ENCODE measurements around the gene CDC20B.

CDC20B gene

DNA sequence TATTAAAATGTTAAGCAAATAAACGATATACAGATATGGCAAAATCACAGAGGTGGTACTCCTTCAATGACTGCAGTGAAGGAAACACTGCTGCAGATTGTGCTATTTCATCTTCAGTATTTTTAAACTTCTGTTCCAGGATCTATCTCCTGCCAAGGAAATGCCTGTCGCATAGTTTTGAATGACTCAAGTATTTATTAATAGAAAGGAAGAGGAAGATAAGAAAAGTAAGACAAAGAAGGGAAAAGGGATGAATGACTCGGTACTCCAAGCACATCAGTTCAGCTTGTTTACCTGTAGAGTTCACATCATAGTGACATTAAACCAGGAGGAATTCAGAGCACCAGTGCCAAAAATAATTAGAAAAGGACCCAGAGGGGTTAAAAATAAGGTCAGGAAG is 18.1 kb downstream of the CDC20B start (continued):
- TF ChIP-seq, protein P1, sequence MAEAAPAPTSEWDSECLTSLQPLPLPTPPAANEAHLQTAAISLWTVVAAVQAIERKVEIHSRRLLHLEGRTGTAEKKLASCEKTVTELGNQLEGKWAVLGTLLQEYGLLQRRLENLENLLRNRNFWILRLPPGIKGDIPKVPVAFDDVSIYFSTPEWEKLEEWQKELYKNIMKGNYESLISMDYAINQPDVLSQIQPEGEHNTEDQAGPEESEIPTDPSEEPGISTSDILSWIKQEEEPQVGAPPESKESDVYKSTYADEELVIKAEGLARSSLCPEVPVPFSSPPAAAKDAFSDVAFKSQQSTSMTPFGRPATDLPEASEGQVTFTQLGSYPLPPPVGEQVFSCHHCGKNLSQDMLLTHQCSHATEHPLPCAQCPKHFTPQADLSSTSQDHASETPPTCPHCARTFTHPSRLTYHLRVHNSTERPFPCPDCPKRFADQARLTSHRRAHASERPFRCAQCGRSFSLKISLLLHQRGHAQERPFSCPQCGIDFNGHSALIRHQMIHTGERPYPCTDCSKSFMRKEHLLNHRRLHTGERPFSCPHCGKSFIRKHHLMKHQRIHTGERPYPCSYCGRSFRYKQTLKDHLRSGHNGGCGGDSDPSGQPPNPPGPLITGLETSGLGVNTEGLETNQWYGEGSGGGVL (tag by site-specific recombination; IDR thresholded peaks at IDR 0.05), result no peak
- TF ChIP-seq ZNF76 (tag by site-specific recombination; IDR thresholded peaks at IDR 0.05; ENCODE audit: borderline replicate concordance, low read depth) (no peak), ZBTB7A (tag by site-specific recombination; IDR thresholded peaks at IDR 0.05; ENCODE audit: low read depth) (no peak), ZFP37 (tag by site-specific recombination; IDR thresholded peaks at IDR 0.05) (no peak)
- TF ChIP-seq, protein P2, sequence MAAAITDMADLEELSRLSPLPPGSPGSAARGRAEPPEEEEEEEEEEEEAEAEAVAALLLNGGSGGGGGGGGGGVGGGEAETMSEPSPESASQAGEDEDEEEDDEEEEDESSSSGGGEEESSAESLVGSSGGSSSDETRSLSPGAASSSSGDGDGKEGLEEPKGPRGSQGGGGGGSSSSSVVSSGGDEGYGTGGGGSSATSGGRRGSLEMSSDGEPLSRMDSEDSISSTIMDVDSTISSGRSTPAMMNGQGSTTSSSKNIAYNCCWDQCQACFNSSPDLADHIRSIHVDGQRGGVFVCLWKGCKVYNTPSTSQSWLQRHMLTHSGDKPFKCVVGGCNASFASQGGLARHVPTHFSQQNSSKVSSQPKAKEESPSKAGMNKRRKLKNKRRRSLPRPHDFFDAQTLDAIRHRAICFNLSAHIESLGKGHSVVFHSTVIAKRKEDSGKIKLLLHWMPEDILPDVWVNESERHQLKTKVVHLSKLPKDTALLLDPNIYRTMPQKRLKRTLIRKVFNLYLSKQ (tag by site-specific recombination; IDR thresholded peaks at IDR 0.05; ENCODE audit: borderline replicate concordance), result no peak

DNA sequence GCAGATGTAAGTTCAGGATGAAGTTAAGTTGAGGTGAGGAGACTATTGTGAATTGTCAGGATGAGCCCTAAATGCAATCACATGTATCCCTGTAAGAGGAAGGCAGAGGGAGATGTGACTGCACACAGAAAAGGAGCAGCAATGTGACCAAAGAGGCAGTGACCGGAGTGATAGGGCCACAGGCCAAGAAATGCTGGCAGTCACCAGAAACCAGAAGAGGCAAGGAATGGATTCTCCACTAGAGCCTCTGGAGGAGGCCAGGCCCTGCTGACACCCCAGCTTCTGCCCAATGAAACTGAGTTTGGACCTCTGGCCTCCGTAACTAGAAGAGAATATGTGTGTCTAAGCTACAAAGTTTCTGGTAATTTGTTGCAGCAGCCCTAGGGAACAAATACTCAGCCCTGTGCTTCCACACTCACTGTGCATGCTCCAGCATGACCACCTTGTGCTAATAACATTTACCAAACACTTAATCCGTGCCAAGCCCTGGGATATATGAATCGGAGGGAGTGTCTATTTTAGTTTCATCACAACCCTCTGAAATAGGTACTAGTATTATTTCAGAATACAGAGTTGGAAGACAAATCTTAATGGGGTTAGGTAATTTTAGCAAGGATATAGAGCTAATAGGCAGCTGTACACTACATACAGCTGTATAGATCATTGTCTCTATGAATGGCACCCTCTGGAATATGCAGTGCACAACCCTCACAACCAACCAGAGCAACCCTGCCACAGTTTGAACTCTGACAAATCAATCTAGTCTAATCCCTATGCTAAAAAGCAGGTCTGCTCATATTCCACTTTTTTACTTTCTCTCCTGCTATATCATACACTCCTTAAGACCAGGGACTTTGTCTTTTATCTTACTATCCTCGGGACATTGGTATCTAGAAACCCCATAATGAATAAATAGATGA is 20.8 kb downstream of the CDC20B start:
- Histone ChIP-seq H3K27ac (ENCODE audit: extremely low read depth, low read depth, low read length) (no peak overlapping the region), H3K9me3 (ENCODE audit: control insufficient read depth, insufficient read depth, low read depth, low read length) (no peaks in the 10 kb centered on the region), H3K36me3 (ENCODE audit: control insufficient read depth in 2 of 2, insufficient read depth in 1 of 2, low read length in 2 of 2) (no peaks in the 10 kb centered on the region), H3K4me1 (ENCODE audit: control insufficient read depth, insufficient read depth, low read length) (no peaks in the 10 kb centered on the region), H3K4me3 (ENCODE audit: low read depth, low read length) (no peak overlapping the region)
- CTCF ChIA-PET, result interaction anchor here (1.1 to 3.2 kb wide), 4 partner anchors 8 to 246 kb away, joined by 3 to 16 read pairs (median 7); partner anchors contain the start of gene GPX8
- POLR2A ChIA-PET, result no interaction called here
- no peak for TF ChIP-seq KLF7 (tag by site-specific recombination; IDR thresholded peaks at IDR 0.05; ENCODE audit: borderline replicate concordance)
- no peak for TF ChIP-seq ZNF624 (tag by site-specific recombination; IDR thresholded peaks at IDR 0.05)
- no peak for TF ChIP-seq REPIN1 (tag by site-specific recombination; IDR thresholded peaks at IDR 0.05; ENCODE audit: low read depth)
- TF ChIP-seq ZNF670 (tag by site-specific recombination; IDR thresholded peaks at IDR 0.05; ENCODE audit: low read depth), result no peak
- no peak for TF ChIP-seq ZNF843 (tag by site-specific recombination; IDR thresholded peaks at IDR 0.05)
- TF ChIP-seq ZNF660 (tag by site-specific recombination; IDR thresholded peaks at IDR 0.05), result no peak
- TF ChIP-seq ZNF549 (tag by site-specific recombination; IDR thresholded peaks at IDR 0.05), result no peak
- TF ChIP-seq ZSCAN23 (tag by site-specific recombination; IDR thresholded peaks at IDR 0.05), result no peak
- TF ChIP-seq ZNF175 (tag by site-specific recombination; IDR thresholded peaks at IDR 0.05), result no peak
- no peak for TF ChIP-seq ZNF585B (tag by site-specific recombination; IDR thresholded peaks at IDR 0.05)
- no peak for TF ChIP-seq GLIS1 (tag by site-specific recombination; IDR thresholded peaks at IDR 0.05)
- TF ChIP-seq, protein P3, sequence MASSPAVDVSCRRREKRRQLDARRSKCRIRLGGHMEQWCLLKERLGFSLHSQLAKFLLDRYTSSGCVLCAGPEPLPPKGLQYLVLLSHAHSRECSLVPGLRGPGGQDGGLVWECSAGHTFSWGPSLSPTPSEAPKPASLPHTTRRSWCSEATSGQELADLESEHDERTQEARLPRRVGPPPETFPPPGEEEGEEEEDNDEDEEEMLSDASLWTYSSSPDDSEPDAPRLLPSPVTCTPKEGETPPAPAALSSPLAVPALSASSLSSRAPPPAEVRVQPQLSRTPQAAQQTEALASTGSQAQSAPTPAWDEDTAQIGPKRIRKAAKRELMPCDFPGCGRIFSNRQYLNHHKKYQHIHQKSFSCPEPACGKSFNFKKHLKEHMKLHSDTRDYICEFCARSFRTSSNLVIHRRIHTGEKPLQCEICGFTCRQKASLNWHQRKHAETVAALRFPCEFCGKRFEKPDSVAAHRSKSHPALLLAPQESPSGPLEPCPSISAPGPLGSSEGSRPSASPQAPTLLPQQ (tag by site-specific recombination; IDR thresholded peaks at IDR 0.05), result no peak
- no peak for TF ChIP-seq ZNF121 (tag by site-specific recombination; IDR thresholded peaks at IDR 0.05)
- TF ChIP-seq, protein P4, sequence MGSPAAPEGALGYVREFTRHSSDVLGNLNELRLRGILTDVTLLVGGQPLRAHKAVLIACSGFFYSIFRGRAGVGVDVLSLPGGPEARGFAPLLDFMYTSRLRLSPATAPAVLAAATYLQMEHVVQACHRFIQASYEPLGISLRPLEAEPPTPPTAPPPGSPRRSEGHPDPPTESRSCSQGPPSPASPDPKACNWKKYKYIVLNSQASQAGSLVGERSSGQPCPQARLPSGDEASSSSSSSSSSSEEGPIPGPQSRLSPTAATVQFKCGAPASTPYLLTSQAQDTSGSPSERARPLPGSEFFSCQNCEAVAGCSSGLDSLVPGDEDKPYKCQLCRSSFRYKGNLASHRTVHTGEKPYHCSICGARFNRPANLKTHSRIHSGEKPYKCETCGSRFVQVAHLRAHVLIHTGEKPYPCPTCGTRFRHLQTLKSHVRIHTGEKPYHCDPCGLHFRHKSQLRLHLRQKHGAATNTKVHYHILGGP (tag by site-specific recombination; IDR thresholded peaks at IDR 0.05), result no peak
- TF ChIP-seq, protein P5, sequence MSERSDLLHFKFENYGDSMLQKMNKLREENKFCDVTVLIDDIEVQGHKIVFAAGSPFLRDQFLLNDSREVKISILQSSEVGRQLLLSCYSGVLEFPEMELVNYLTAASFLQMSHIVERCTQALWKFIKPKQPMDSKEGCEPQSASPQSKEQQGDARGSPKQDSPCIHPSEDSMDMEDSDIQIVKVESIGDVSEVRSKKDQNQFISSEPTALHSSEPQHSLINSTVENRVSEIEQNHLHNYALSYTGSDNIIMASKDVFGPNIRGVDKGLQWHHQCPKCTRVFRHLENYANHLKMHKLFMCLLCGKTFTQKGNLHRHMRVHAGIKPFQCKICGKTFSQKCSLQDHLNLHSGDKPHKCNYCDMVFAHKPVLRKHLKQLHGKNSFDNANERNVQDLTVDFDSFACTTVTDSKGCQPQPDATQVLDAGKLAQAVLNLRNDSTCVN (tag by site-specific recombination; optimal IDR thresholded peaks at IDR 0.05), result no peak
- TF ChIP-seq, protein P6, sequence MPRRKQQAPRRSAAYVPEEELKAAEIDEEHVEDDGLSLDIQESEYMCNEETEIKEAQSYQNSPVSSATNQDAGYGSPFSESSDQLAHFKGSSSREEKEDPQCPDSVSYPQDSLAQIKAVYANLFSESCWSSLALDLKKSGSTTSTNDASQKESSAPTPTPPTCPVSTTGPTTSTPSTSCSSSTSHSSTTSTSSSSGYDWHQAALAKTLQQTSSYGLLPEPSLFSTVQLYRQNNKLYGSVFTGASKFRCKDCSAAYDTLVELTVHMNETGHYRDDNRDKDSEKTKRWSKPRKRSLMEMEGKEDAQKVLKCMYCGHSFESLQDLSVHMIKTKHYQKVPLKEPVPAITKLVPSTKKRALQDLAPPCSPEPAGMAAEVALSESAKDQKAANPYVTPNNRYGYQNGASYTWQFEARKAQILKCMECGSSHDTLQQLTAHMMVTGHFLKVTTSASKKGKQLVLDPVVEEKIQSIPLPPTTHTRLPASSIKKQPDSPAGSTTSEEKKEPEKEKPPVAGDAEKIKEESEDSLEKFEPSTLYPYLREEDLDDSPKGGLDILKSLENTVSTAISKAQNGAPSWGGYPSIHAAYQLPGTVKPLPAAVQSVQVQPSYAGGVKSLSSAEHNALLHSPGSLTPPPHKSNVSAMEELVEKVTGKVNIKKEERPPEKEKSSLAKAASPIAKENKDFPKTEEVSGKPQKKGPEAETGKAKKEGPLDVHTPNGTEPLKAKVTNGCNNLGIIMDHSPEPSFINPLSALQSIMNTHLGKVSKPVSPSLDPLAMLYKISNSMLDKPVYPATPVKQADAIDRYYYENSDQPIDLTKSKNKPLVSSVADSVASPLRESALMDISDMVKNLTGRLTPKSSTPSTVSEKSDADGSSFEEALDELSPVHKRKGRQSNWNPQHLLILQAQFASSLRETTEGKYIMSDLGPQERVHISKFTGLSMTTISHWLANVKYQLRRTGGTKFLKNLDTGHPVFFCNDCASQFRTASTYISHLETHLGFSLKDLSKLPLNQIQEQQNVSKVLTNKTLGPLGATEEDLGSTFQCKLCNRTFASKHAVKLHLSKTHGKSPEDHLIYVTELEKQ (tag by site-specific recombination; IDR thresholded peaks at IDR 0.05; ENCODE audit: borderline replicate concordance), result no peak
- no peak for TF ChIP-seq ZNF658 (tag by site-specific recombination; IDR thresholded peaks at IDR 0.05)
- TF ChIP-seq HOXD13 (CRISPR knock-in tag; IDR thresholded peaks at IDR 0.05; ENCODE audit: borderline replicate concordance), result no peak
- no peak for TF ChIP-seq ZNF707 (tag by site-specific recombination; IDR thresholded peaks at IDR 0.05)
